Sigmoid colon (tissue), 4 donors: ENCODE data around the gene MBOAT1.

Experiments used
- CTCF ChIP-seq, 4 experiments: fragments of 450-650 bp in 3 of 4; fragments of 200-600 bp in 1 of 4; IDR thresholded peaks; one replicate each; pipeline ENCODE4 v1.5.1; 2016 to 2019; ENCODE audit warnings: antibody characterized with exemption in 4 of 4, mild to moderate bottlenecking in 3 of 4, moderate library complexity in 2 of 4
- EP300 ChIP-seq, 4 donors: sonication (generic); formaldehyde crosslinking; IDR thresholded peaks; one replicate each; pipeline ENCODE4 v1.6.1; 2017; ENCODE audit warnings: antibody characterized with exemption in 4 of 4
- POLR2AphosphoS5 ChIP-seq, 4 donors: sonication (generic); formaldehyde crosslinking; IDR thresholded peaks; one replicate each; pipeline ENCODE4 v1.6.1; 2017; ENCODE audit warnings: antibody characterized with exemption in 4 of 4

- no peak for TF ChIP-seq CTCF (IDR thresholded peaks at IDR 0.05)
- no peak for TF ChIP-seq POLR2AphosphoS5 (IDR thresholded peaks at IDR 0.05)
- TF ChIP-seq EP300 (IDR thresholded peaks at IDR 0.05): no peak
Observed at GRCh38 chr6:20253021-20253420, 40.8 kb upstream of the MBOAT1 start.
